Measurements from ENCODE around the gene OR6M1.

DNA sequence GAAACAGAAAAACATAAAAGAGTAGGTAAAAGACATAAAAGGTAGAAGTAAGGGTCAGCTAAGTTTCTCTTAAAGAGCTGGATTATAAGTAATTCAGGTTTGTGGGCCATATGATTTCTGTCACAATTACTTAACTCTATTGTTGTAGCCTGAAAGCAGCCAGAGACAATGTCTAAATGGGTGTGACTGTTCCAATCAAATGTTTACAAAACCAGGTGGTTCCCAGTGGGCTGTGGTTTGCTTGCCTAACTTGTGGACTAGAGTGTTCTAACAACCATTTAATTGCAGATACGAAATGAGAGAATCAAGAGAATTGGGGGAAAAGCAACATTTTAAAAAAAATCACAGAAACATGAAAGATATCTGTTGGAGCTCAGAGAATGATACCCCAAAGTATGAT is 22.6 kb downstream of the OR6M1 start:
- TF ChIP-seq, protein P1, sequence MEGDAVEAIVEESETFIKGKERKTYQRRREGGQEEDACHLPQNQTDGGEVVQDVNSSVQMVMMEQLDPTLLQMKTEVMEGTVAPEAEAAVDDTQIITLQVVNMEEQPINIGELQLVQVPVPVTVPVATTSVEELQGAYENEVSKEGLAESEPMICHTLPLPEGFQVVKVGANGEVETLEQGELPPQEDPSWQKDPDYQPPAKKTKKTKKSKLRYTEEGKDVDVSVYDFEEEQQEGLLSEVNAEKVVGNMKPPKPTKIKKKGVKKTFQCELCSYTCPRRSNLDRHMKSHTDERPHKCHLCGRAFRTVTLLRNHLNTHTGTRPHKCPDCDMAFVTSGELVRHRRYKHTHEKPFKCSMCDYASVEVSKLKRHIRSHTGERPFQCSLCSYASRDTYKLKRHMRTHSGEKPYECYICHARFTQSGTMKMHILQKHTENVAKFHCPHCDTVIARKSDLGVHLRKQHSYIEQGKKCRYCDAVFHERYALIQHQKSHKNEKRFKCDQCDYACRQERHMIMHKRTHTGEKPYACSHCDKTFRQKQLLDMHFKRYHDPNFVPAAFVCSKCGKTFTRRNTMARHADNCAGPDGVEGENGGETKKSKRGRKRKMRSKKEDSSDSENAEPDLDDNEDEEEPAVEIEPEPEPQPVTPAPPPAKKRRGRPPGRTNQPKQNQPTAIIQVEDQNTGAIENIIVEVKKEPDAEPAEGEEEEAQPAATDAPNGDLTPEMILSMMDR (conservative IDR thresholded peaks at IDR 0.05 in 1 of 2, IDR thresholded peaks at IDR 0.05 in 1 of 2; ENCODE audit: low read depth in 1 of 2, low read length in 2 of 2): no peak
- TF ChIP-seq EZH2 (IDR thresholded peaks at IDR 0.05; ENCODE audit: low read length, missing control alignments): no peak
